ENCODE measurements around the gene GMDS.

The GMDS gene

GRCh38 chr6:1641343-1641885 lies 604.0 kb downstream of the GMDS start:
- H3K27ac ChIP-seq (ENCODE audit: low read depth, low read length): no peak overlapping the region
- H3K4me1 ChIP-seq (ENCODE audit: control insufficient read depth, insufficient read depth, low read length, unreplicated experiment): no peaks in the 10 kb centered on the region
- no peaks in the 10 kb centered on the region for H3K36me3 ChIP-seq (ENCODE audit: insufficient read depth, low read length)
- no peak overlapping the region for H3K4me3 ChIP-seq (ENCODE audit: low read depth, low read length)
- H3K27me3 ChIP-seq (ENCODE audit: insufficient read depth, low read length): no peaks in the 10 kb centered on the region
- H3K79me2 ChIP-seq (ENCODE audit: control insufficient read depth, insufficient read depth, low read length, unreplicated experiment): no peaks in the 10 kb centered on the region
- no peak overlapping the region for H2AFZ ChIP-seq (ENCODE audit: low read length, unreplicated experiment)

GRCh38 chr6:1640476-1640875 lies 604.9 kb downstream of the GMDS start:
- Histone ChIP-seq H3K4me1 (ENCODE audit: control insufficient read depth, insufficient read depth, low read length, unreplicated experiment) (no peaks in the 10 kb centered on the region), H3K79me2 (ENCODE audit: control insufficient read depth, insufficient read depth, low read length, unreplicated experiment) (no peaks in the 10 kb centered on the region), H3K27ac (ENCODE audit: low read depth, low read length) (no peak overlapping the region), H3K4me3 (ENCODE audit: low read depth, low read length) (no peak overlapping the region), H2AFZ (ENCODE audit: low read length, unreplicated experiment) (no peak overlapping the region), H3K36me3 (ENCODE audit: insufficient read depth, low read length) (no peaks in the 10 kb centered on the region), H3K27me3 (ENCODE audit: insufficient read depth, low read length) (no peaks in the 10 kb centered on the region)

GRCh38 chr6:1639430-1639829 lies 606.0 kb downstream of the GMDS start:
- Histone ChIP-seq H2AFZ (ENCODE audit: low read length, unreplicated experiment) (no peak overlapping the region), H3K27me3 (ENCODE audit: insufficient read depth, low read length) (no peaks in the 10 kb centered on the region), H3K27ac (ENCODE audit: low read depth, low read length) (no peak overlapping the region), H3K36me3 (ENCODE audit: insufficient read depth, low read length) (no peaks in the 10 kb centered on the region), H3K4me1 (ENCODE audit: control insufficient read depth, insufficient read depth, low read length, unreplicated experiment) (no peaks in the 10 kb centered on the region), H3K79me2 (ENCODE audit: control insufficient read depth, insufficient read depth, low read length, unreplicated experiment) (no peaks in the 10 kb centered on the region), H3K4me3 (ENCODE audit: low read depth, low read length) (no peak overlapping the region)

GRCh38 chr6:1636971-1637871 lies 608.2 kb downstream of the GMDS start:
- H3K27ac ChIP-seq (ENCODE audit: low read depth, low read length): no peak overlapping the region
- no peak overlapping the region for H3K4me3 ChIP-seq (ENCODE audit: low read depth, low read length)
- H3K36me3 ChIP-seq (ENCODE audit: insufficient read depth, low read length): no peaks in the 10 kb centered on the region
- H3K27me3 ChIP-seq (ENCODE audit: insufficient read depth, low read length): no peaks in the 10 kb centered on the region
- H3K4me1 ChIP-seq (ENCODE audit: control insufficient read depth, insufficient read depth, low read length, unreplicated experiment): no peaks in the 10 kb centered on the region
- no peak overlapping the region for H2AFZ ChIP-seq (ENCODE audit: low read length, unreplicated experiment)
- H3K79me2 ChIP-seq (ENCODE audit: control insufficient read depth, insufficient read depth, low read length, unreplicated experiment): no peaks in the 10 kb centered on the region

GRCh38 chr6:1636272-1636825 lies 609.1 kb downstream of the GMDS start:
- Histone ChIP-seq H3K4me3 (ENCODE audit: low read depth, low read length) (no peak overlapping the region), H3K27me3 (ENCODE audit: insufficient read depth, low read length) (no peaks in the 10 kb centered on the region), H3K36me3 (ENCODE audit: insufficient read depth, low read length) (no peaks in the 10 kb centered on the region), H3K4me1 (ENCODE audit: control insufficient read depth, insufficient read depth, low read length, unreplicated experiment) (no peaks in the 10 kb centered on the region), H3K79me2 (ENCODE audit: control insufficient read depth, insufficient read depth, low read length, unreplicated experiment) (no peaks in the 10 kb centered on the region), H3K27ac (ENCODE audit: low read depth, low read length) (no peak overlapping the region), H2AFZ (ENCODE audit: low read length, unreplicated experiment) (no peak overlapping the region)

- H3K4me3 ChIP-seq (ENCODE audit: low read depth, low read length): no peak overlapping the region
- H3K36me3 ChIP-seq (ENCODE audit: insufficient read depth, low read length): no peaks in the 10 kb centered on the region
- no peaks in the 10 kb centered on the region for H3K4me1 ChIP-seq (ENCODE audit: control insufficient read depth, insufficient read depth, low read length, unreplicated experiment)
- no peak overlapping the region for H2AFZ ChIP-seq (ENCODE audit: low read length, unreplicated experiment)
- H3K27me3 ChIP-seq (ENCODE audit: insufficient read depth, low read length): no peaks in the 10 kb centered on the region
- H3K79me2 ChIP-seq (ENCODE audit: control insufficient read depth, insufficient read depth, low read length, unreplicated experiment): no peaks in the 10 kb centered on the region
- H3K27ac ChIP-seq (ENCODE audit: low read depth, low read length): no peak overlapping the region
Observed at GRCh38 chr6:1635305-1636010, 609.9 kb downstream of the GMDS start.

- H3K27me3 ChIP-seq (ENCODE audit: insufficient read depth, low read length): no peaks in the 10 kb centered on the region
- no peaks in the 10 kb centered on the region for H3K79me2 ChIP-seq (ENCODE audit: control insufficient read depth, insufficient read depth, low read length, unreplicated experiment)
- H2AFZ ChIP-seq (ENCODE audit: low read length, unreplicated experiment): no peak overlapping the region
- no peak overlapping the region for H3K4me3 ChIP-seq (ENCODE audit: low read depth, low read length)
- no peaks in the 10 kb centered on the region for H3K36me3 ChIP-seq (ENCODE audit: insufficient read depth, low read length)
- H3K4me1 ChIP-seq (ENCODE audit: control insufficient read depth, insufficient read depth, low read length, unreplicated experiment): no peaks in the 10 kb centered on the region
- no peak overlapping the region for H3K27ac ChIP-seq (ENCODE audit: low read depth, low read length)
Observed at GRCh38 chr6:1634081-1634480, 611.3 kb downstream of the GMDS start.

- H3K4me3 ChIP-seq (ENCODE audit: low read depth, low read length): no peak overlapping the region
- H2AFZ ChIP-seq (ENCODE audit: low read length, unreplicated experiment): no peak overlapping the region
- H3K36me3 ChIP-seq (ENCODE audit: insufficient read depth, low read length): no peaks in the 10 kb centered on the region
- no peaks in the 10 kb centered on the region for H3K4me1 ChIP-seq (ENCODE audit: control insufficient read depth, insufficient read depth, low read length, unreplicated experiment)
- H3K27me3 ChIP-seq (ENCODE audit: insufficient read depth, low read length): no peaks in the 10 kb centered on the region
- no peaks in the 10 kb centered on the region for H3K79me2 ChIP-seq (ENCODE audit: control insufficient read depth, insufficient read depth, low read length, unreplicated experiment)
- no peak overlapping the region for H3K27ac ChIP-seq (ENCODE audit: low read depth, low read length)
Observed at GRCh38 chr6:1633366-1634021, 611.9 kb downstream of the GMDS start.

GRCh38 chr6:1631251-1631650 lies 614.2 kb downstream of the GMDS start:
- 0 out of 2 replicates have a peak, but pooled peaks cover 6% of the 10 kb centered on the region for H3K27me3 ChIP-seq (ENCODE audit: insufficient read depth, low read length)
- no peaks in the 10 kb centered on the region for H3K4me1 ChIP-seq (ENCODE audit: control insufficient read depth, insufficient read depth, low read length, unreplicated experiment)
- H3K4me3 ChIP-seq (ENCODE audit: low read depth, low read length): no peak overlapping the region
- H3K79me2 ChIP-seq (ENCODE audit: control insufficient read depth, insufficient read depth, low read length, unreplicated experiment): no peaks in the 10 kb centered on the region
- no peak overlapping the region for H2AFZ ChIP-seq (ENCODE audit: low read length, unreplicated experiment)
- H3K27ac ChIP-seq (ENCODE audit: low read depth, low read length): no peak overlapping the region
- H3K36me3 ChIP-seq (ENCODE audit: insufficient read depth, low read length): no peaks in the 10 kb centered on the region

- no peaks in the 10 kb centered on the region for H3K4me1 ChIP-seq (ENCODE audit: control insufficient read depth, insufficient read depth, low read length, unreplicated experiment)
- no peak overlapping the region for H3K27ac ChIP-seq (ENCODE audit: low read depth, low read length)
- H3K36me3 ChIP-seq (ENCODE audit: insufficient read depth, low read length): no peaks in the 10 kb centered on the region
- 0 out of 2 replicates have a peak, but pooled peaks cover 6% of the 10 kb centered on the region for H3K27me3 ChIP-seq (ENCODE audit: insufficient read depth, low read length)
- no peaks in the 10 kb centered on the region for H3K79me2 ChIP-seq (ENCODE audit: control insufficient read depth, insufficient read depth, low read length, unreplicated experiment)
- no peak overlapping the region for H2AFZ ChIP-seq (ENCODE audit: low read length, unreplicated experiment)
- H3K4me3 ChIP-seq (ENCODE audit: low read depth, low read length): no peak overlapping the region
Observed at GRCh38 chr6:1630771-1631217, 614.6 kb downstream of the GMDS start.

All from ACC112 (cell line).